Central memory CD8-positive, alpha-beta T cell (primary cell): ENCODE measurements around the gene SFTPA2.
"Not testable (repeated sequence)": the region's sequence is repeated elsewhere in the genome, so short reads cannot be mapped to it uniquely, and the experiment has no call there.

Experiments
- ATAC-seq: fragments of 150-1000 bp; cut with Tn5 transposase; replicated peaks from 2 replicates; pipeline ENCODE4 v1.10.0; 2022; ENCODE audit warnings: mild to moderate bottlenecking, moderate FRiP score, moderate number of reproducible peaks; ENCODE audit not compliant: poor library complexity, severe bottlenecking; ENCODE audit errors: extremely low read depth
- DNase-seq, 2 donors: peaks; one replicate each; pipeline ENCODE4 v3.0.0; 2021; ENCODE audit warnings: low spot score in 2 of 2
- H3K27ac Mint-ChIP-seq: one replicate; pipeline ENCODE4 v1.8.0; 2022; ENCODE audit warnings: low read depth, mild to moderate bottlenecking, moderate library complexity, mixed read lengths
- H3K27me3 Mint-ChIP-seq: one replicate; pipeline ENCODE4 v1.8.0; 2022; ENCODE audit warnings: mixed read lengths
- H3K36me3 Mint-ChIP-seq: one replicate; pipeline ENCODE4 v1.8.0; 2022; ENCODE audit warnings: mild to moderate bottlenecking, moderate library complexity, mixed read lengths; ENCODE audit not compliant: insufficient read depth
- H3K4me1 Mint-ChIP-seq: one replicate; pipeline ENCODE4 v1.8.0; 2022; ENCODE audit warnings: mixed read lengths
- H3K4me3 Mint-ChIP-seq: one replicate; pipeline ENCODE4 v1.8.0; 2022; ENCODE audit warnings: mild to moderate bottlenecking, moderate library complexity, mixed read lengths
- H3K9me3 Mint-ChIP-seq: one replicate; pipeline ENCODE4 v1.8.0; 2022; ENCODE audit warnings: mixed read lengths

SFTPA2 gene

GRCh38 chr10:79560160-79560709 is at the start of gene SFTPA2:
TSS of gene SFTPA2 (minus strand) at chr10:79560407. CDS start at chr10:79559483, 924 bp downstream.
- Mint-ChIP-seq H3K4me3 (no peak within 1 kb of the TSS), H3K27me3 (peaks cover 19% of the 10 kb centered on the region), H3K4me1 (peaks cover 10% of the 10 kb centered on the region), H3K36me3 (no peaks in the 10 kb centered on the region), H3K27ac (no peak within 1 kb of the TSS), H3K9me3 (no peaks in the 10 kb centered on the region)
- DNase-seq (no peak), ATAC-seq (no peak)

GRCh38 chr10:79608505-79609375 is 48.5 kb upstream of the SFTPA2 start:
- no peak for DNase-seq
- H3K4me3 Mint-ChIP-seq, result no peak overlapping the region
- no peaks in the 10 kb centered on the region for H3K9me3 Mint-ChIP-seq
- H3K27me3 Mint-ChIP-seq, result peaks cover 9% of the 10 kb centered on the region
- no peak for ATAC-seq
- H3K36me3 Mint-ChIP-seq, result no peaks in the 10 kb centered on the region
- no peak overlapping the region for H3K27ac Mint-ChIP-seq
- no peaks in the 10 kb centered on the region for H3K4me1 Mint-ChIP-seq

GRCh38 chr10:79605308-79605707 is 45.1 kb upstream of the SFTPA2 start:
- DNase-seq, result no peak
- H3K27me3 Mint-ChIP-seq, result peaks cover 9% of the 10 kb centered on the region

GRCh38 chr10:79604294-79604693 is 44.1 kb upstream of the SFTPA2 start:
- H3K4me1 Mint-ChIP-seq, result no peaks in the 10 kb centered on the region

More at GRCh38 chr10:79605308-79605707, 45.1 kb upstream of the SFTPA2 start:
- Mint-ChIP-seq H3K27ac (no peak overlapping the region), H3K36me3 (no peaks in the 10 kb centered on the region), H3K9me3 (no peaks in the 10 kb centered on the region), H3K4me1 (no peaks in the 10 kb centered on the region), H3K4me3 (no peak overlapping the region)
- no peak for ATAC-seq

GRCh38 chr10:79602953-79603352 is 42.7 kb upstream of the SFTPA2 start:
- Mint-ChIP-seq H3K36me3 (no peaks in the 10 kb centered on the region), H3K4me3 (no peak overlapping the region), H3K27me3 (peaks cover 15% of the 10 kb centered on the region), H3K4me1 (no peaks in the 10 kb centered on the region), H3K27ac (no peak overlapping the region), H3K9me3 (peaks cover 2% of the 10 kb centered on the region)
- DNase-seq, result no peak
- no peak for ATAC-seq

More at GRCh38 chr10:79604294-79604693, 44.1 kb upstream of the SFTPA2 start:
- no peaks in the 10 kb centered on the region for H3K36me3 Mint-ChIP-seq
- H3K4me3 Mint-ChIP-seq, result no peak overlapping the region
- H3K9me3 Mint-ChIP-seq, result no peaks in the 10 kb centered on the region
- peaks cover 11% of the 10 kb centered on the region for H3K27me3 Mint-ChIP-seq
- DNase-seq, result no peak
- ATAC-seq, result no peak
- no peak overlapping the region for H3K27ac Mint-ChIP-seq

GRCh38 chr10:79601939-79602338 is 41.7 kb upstream of the SFTPA2 start:
- Mint-ChIP-seq H3K4me1 (no peaks in the 10 kb centered on the region), H3K27ac (no peak overlapping the region), H3K4me3 (no peak overlapping the region), H3K27me3 (peaks cover 25% of the 10 kb centered on the region), H3K36me3 (no peaks in the 10 kb centered on the region), H3K9me3 (peaks cover 12% of the 10 kb centered on the region)
- ATAC-seq (no peak), DNase-seq (no peak)

- H3K36me3 Mint-ChIP-seq, H3K4me1 Mint-ChIP-seq, ATAC-seq, H3K4me3 Mint-ChIP-seq, DNase-seq, H3K27ac Mint-ChIP-seq: not testable (repeated sequence)
- peaks cover 48% of the 10 kb centered on the region for H3K27me3 Mint-ChIP-seq
- H3K9me3 Mint-ChIP-seq, result peaks cover 12% of the 10 kb centered on the region
Measured at GRCh38 chr10:79599644-79600043, 39.4 kb upstream of the SFTPA2 start.

GRCh38 chr10:79595510-79595909 is 35.3 kb upstream of the SFTPA2 start:
- H3K27me3 Mint-ChIP-seq, result peaks cover 58% of the 10 kb centered on the region
- H3K27ac Mint-ChIP-seq, result no peak overlapping the region
- H3K36me3 Mint-ChIP-seq, result peaks cover 3% of the 10 kb centered on the region
- no peaks in the 10 kb centered on the region for H3K4me1 Mint-ChIP-seq
- DNase-seq (no peak), ATAC-seq (no peak)
- H3K9me3 Mint-ChIP-seq, result peaks cover 12% of the 10 kb centered on the region
- no peak overlapping the region for H3K4me3 Mint-ChIP-seq

GRCh38 chr10:79594565-79594964 is 34.4 kb upstream of the SFTPA2 start:
- H3K4me3 Mint-ChIP-seq, ATAC-seq, H3K27ac Mint-ChIP-seq, H3K36me3 Mint-ChIP-seq, DNase-seq, H3K4me1 Mint-ChIP-seq: not testable (repeated sequence)
- peaks cover 12% of the 10 kb centered on the region for H3K9me3 Mint-ChIP-seq
- H3K27me3 Mint-ChIP-seq, result peaks cover 68% of the 10 kb centered on the region

- Mint-ChIP-seq H3K36me3 (peaks cover 3% of the 10 kb centered on the region), H3K4me1 (no peaks in the 10 kb centered on the region), H3K27me3 (peaks cover 67% of the 10 kb centered on the region), H3K9me3 (peaks cover 12% of the 10 kb centered on the region), H3K27ac (no peak overlapping the region), H3K4me3 (no peak overlapping the region)
- ATAC-seq (no peak), DNase-seq (no peak)
Measured at GRCh38 chr10:79593377-79593776, 33.2 kb upstream of the SFTPA2 start.

- Mint-ChIP-seq H3K36me3 (peaks cover 2% of the 10 kb centered on the region), H3K4me3 (no peak overlapping the region), H3K27ac (no peak overlapping the region), H3K4me1 (no peaks in the 10 kb centered on the region), H3K9me3 (no peaks in the 10 kb centered on the region), H3K27me3 (peaks cover 45% of the 10 kb centered on the region)
- no peak for ATAC-seq
- DNase-seq, result no peak
Measured at GRCh38 chr10:79588800-79589199, 28.6 kb upstream of the SFTPA2 start.

- DNase-seq, result no peak
- Mint-ChIP-seq H3K27ac (no peak overlapping the region), H3K4me1 (no peaks in the 10 kb centered on the region), H3K36me3 (peaks cover 2% of the 10 kb centered on the region), H3K4me3 (no peak overlapping the region), H3K27me3 (peaks cover 45% of the 10 kb centered on the region), H3K9me3 (no peaks in the 10 kb centered on the region)
- ATAC-seq, result no peak
Measured at GRCh38 chr10:79586933-79587332, 26.7 kb upstream of the SFTPA2 start.
